Measurements from ENCODE around the gene DOCK11.

The DOCK11 gene

DNA sequence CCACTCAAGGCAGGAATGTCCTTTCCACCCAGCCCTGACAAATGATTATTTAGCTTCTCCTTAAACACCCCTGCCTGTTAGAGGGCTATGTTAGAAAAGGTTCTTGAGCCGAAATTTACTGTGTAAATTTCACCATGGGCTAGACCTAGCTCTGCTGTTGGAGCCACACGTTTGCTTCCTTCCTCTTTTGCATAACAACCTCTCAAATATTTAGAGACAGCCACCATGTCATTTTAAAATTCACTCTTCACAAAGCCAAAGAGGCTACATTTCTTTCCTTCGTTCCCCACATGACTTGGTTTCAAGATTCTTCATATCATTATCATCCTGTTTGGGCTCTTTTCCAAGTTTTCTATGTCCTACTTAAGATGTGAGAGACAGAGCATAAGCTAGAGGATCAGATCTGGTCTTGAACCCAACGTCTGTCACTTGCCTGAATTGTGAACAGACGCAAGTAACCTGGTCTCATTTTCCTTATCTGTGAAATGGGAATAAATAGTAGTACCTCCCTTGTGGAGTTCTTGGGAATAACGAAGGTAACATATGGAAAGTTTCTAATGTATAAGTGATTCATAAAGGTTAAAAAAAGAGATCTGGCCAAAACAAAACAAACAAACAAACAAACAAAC, 6.7 kb downstream of the DOCK11 start:
- no peak for DNase-seq

- no peak for DNase-seq
Measured at GRCh38 chrX:118503260-118504041, 7.8 kb downstream of the DOCK11 start.

DNA sequence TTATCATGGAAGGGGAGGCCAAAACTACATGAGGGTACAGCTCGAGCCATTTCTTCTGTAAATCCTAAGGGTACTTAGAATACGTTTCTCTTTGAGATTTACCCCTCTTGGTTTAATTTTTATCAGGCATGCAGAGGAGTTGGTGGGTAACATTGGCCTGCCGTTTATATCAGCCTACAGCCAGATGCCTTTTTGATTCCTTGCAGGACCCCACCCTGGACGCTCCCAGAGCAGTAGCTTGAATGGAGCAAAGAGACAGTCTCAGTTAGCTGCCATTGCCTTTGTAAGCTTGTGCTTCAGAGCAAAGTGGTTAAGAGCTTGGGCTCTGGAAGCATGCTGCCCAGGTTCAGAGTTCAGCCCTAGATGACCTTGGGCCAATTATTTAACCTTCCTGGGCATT, 9.0 kb downstream of the DOCK11 start:
- DNase-seq: no peak

DNA sequence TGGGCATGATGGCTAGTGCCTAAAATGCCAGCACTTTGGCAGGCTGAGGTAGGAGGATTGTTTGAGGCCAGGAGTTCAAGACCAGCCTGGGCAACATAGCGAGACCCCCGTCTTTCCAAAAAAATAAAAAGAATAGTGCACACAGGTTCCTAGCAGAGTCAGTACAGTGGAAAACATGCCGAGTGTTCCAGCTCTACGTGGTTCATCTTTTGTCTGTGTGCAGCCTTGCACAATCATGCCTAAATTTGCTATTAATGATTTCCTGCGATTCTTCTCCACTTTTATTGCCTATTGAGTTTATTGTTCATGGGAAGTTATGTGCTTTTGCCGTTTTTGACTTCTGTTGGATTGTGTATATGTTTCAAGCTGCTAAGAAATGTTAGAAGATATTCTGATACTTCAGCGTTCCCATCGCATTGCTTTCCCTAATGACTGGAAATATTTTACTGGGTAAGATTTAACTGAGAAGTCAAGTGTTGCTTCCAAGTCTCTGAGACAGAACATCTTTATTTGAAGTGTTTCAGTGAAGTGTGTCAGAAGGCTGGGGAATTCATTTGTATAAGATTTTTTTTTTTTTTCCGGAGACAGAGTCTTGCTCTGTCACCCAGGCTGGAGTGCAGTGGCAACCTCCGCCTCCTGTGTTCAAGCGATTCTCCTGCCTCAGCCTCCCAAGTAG, 11.3 kb downstream of the DOCK11 start:
- no peak for DNase-seq

- no peak for DNase-seq
Measured at GRCh38 chrX:118507766-118508165, 12.2 kb downstream of the DOCK11 start.

DNA sequence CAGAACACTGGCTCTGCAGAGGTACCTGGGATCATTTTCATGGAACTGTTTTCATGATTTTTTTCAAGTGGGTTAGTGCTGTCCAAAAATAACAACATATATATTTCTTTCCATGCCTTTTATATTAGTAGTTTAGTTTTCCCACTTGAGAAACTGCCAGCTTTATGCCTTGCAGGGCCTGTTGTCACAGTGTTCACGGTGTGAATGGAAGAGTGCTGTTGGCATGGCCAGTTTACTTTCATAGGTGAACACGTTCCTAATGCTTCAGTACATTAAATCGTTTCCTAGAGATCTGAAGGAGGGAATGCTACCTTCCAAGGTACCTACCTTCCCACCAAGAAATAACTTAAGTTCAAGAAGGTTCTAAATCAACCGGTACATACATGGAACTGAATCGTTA, 12.6 kb downstream of the DOCK11 start:
- DNase-seq: no peak

- DNase-seq: no peak
Measured at GRCh38 chrX:118508635-118509034, 13.0 kb downstream of the DOCK11 start.

- no peak for DNase-seq
Measured at GRCh38 chrX:118510111-118510510, 14.5 kb downstream of the DOCK11 start.

GRCh38 chrX:118513120-118513898, 17.7 kb downstream of the DOCK11 start:
- DNase-seq: no peak

DNA sequence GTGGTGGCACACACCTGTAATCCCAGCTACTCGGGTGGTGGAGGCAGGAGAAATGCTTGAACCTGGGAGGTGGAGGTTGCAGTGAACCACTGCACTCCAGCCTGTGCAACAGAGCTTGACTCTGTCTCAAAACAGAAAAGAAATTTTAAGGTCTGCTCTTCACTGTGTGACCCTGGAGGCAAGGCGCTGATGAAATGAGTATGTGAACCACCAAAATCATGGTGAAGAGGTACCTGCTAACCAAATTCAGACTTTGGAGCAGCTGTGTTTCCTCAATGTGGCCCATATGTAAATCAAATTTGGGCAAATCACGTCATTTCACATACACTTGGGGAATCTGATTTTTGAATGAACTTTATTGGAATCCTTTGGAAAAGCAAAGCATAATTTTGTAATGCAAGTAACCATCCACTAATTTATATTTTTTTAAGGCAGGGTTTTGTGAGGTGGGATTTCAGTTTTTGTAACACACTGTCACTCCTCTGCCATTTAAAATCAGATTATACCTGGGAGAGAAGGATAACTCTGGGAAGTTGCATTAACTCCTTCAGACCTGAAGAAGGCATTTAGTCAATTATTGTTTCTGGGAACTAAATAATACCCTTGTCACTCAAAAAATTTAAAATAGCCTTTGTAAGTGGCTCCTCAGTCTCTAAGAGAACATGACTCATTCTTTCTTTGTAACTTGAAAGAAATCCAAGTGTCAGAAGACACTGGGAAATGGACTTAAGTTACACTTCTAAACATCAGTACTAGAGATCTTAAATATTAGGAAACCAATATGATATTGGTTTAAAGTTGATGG, 24.0 kb downstream of the DOCK11 start:
- DNase-seq: no peak

DNA sequence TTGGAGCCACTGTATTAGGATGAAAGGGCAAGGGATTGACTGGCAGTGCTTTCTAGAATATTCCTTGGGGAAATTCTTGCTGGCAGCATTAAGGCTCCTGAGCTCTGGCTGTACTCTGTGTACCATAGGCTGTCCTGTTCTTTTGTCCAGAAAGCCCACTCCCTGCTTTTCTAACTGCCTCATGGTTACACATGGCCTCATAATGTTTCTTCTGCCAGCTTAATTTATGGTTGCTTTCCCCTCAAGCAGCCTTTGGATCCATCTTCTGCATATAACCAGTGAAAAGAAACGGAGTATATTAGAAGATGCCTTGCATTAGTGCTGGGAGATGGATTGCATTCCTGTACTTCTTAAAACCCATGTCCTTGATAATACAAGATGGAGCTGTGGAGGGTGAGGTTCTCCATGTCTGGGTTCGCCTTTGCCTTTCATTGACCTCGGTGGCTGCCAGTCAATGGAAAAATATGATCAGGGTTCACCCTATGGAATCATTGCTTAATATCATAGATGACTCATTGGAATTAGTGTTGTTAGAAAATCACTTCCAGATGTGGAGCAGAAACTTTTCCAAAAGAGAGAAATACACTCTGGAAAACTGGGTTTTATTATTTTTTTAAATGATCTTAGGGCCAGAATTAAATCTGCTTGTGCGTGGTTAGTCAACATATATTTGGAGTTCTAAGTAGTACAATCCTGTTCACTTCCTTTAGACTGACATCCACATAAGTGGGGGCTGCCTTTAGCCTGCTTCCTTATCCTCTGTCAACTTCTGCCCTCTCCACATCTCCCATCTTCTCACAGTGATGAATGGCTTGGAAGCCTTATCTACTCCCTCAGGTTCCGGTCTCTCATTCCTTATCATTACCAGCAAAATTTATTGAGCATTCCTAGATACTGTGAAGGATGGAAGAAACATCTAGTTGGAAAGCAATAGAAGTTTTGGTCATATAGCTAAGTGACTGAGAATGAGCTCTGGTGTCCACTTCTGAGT, 24.9 kb downstream of the DOCK11 start:
- DNase-seq: no peak

DNA sequence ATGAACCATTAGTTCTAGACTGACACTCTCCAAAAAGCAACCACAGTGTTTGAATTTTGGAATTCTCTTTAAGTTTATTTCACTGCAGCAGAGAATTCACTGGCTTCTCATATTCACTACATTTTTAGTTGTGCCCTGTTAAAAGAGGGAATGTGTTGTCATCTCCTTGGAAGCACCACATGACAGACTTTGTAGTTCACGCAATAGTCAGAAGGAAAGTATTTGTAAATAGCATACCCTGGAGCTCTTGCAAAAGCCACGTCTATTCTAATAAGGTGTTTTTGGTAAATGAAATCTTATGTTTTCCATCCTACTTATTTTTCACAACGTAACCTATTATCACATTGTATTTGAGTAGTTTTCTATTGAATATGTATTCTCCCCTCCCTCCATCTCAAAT, 25.8 kb downstream of the DOCK11 start:
- DNase-seq: no peak

- no peak for DNase-seq
Measured at GRCh38 chrX:118522230-118522926, 26.8 kb downstream of the DOCK11 start.

DNA sequence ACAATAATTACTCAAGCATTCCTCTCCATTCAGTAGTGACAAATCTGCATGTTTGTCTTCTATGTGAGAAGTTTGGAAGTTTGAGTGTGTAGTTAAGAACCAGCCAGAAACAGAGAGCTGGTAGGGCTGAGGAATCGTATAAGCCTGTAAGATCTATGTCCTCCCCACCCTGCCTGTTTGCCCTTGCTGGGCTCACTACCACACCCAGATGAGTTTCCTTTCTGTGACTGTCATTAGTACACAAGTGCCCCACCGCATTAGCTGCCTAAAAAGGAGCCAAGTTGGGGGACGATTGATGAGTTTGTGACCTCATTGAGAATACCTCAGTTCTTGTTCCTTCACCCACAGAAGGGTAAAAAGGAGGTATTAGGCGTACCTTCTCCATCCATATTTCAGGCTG, 28.3 kb downstream of the DOCK11 start:
- DNase-seq: peak in 1 of 4 experiments; percentile 0

DNA sequence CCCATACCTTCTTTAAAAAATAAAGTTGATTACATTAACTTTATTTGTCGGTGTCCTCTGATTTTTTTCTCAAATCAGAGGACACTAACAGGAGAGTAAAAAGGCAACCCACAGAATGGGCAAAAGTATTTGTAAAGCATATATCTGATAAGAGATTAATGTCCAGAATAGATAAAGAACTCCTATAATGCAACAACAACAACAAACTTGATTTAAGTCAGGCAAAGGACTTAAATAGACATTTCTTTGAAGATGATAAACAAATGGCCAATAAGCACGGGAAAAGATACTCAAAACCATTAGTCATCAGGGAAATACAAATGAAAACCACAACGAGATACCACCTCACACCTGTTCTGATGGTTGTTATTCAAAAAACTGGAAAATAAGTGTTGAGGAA, 28.7 kb downstream of the DOCK11 start:
- DNase-seq: no peak

- no peak for DNase-seq
Measured at GRCh38 chrX:118525174-118525730, 29.6 kb downstream of the DOCK11 start.

- DNase-seq: no peak
Measured at GRCh38 chrX:118526149-118526548, 30.5 kb downstream of the DOCK11 start.

DNA sequence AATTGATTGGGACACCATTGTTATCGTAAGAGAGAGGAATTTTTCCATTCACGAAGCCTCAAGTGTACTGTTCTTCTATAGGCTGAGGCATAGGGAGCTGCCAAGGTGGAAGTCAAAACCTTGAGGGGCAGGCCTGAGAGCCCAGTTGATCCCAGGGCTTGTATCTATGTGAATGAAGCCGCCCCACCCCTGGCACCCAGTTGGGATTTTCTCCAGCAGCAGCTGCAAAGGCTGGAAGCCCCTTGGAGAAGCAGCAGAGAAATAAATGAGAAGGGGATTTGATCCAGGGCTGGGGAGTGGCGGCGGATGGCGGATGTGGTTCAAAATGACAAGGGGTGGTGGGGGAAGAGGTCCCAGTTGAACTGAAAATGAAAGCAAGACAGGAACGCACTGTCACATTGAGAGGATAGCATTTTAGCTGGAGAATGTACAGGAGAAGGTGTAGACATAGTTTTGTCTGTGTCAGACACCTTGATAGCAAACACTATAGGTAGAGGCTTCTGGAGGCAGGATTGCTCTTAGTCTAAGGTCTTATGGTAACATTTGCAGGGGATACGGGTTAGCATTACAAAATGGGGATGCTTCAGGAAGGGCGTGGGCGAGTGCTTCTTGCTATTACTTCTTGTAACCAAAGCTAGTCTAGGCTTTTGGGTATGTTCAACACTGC, 32.6 kb downstream of the DOCK11 start:
- peak in 3 of 4 experiments; percentile 6 to 28 (median 9) for DNase-seq

DNA sequence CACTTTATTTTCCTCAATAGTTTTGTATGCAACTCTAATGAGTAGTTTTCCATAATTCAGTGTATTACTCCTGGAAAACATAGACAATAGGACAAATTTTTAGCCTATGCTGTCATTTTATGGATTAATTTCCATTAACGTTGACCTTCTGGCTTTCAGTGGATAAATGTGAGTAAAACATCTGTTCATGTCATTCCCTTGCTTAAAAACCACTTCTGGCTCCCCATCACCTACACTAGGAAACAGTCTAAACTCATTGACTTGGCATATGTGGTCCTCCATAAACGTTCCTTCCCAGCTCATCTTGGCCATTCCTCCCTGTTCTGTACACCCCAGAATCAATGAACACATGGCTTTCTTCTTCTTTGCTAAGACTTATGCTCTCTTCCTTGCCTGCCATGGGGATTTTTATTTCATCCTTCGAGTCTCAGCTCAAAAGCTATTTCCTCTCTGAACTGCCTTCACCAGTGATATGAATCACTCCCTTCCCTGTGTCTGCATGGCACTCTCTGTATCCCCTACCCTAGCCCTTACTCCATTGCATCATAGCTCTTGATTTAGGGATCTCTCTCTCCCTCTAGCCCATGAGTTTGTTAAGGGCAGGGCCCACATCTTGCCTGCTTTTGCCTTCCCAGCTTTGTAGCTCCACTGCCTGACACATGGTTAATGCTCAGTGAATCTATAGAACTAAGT, 34.8 kb downstream of the DOCK11 start:
- DNase-seq: no peak

All from activated naive CD4-positive, alpha-beta T cell (primary cell).